NCI-H446 (cell line): ENCODE data around the gene GSTT2B.
"Not testable (repeated sequence)": the region's sequence is repeated elsewhere in the genome, so short reads cannot be mapped to it uniquely, and the experiment has no call there.

Source experiments
- DNase-seq, 2 experiments: peaks; one replicate each; lab custom pipeline; 2025; lab: John Stamatoyannopoulos, UW

The GSTT2B gene, protein sequence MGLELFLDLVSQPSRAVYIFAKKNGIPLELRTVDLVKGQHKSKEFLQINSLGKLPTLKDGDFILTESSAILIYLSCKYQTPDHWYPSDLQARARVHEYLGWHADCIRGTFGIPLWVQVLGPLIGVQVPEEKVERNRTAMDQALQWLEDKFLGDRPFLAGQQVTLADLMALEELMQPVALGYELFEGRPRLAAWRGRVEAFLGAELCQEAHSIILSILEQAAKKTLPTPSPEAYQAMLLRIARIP

DNA sequence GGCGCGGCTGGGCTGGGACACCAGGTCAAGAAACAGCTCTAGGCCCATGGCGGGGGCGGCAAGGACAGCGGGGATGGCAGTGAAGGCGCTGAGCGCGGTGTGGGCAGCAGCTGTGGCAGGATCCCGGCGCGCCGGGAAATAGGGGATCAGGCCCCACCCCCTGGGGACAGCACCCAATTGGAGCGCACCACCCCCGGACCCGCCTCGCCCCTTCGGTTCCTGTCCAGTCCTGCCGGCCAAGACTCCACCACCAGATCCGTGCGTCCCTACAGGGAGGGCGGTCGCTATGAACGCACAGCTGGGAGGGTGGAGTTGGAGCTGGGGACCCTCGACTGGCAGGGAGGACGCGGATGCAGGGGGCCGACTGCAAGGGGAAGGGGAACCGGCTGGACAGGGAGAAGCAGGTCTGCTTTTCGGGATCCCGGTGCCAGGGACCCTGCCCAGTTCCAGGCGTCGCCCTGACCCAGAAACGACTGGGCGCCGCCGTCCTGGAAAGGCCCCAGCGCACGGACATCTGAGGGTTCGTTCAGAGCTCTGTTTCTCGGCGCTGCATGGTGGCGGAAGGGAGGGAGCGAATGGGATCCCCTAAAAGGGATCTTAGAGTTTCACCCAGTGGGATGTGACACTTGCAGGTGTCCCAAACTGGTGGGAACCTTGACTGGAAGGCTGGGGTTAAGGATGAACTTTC, at the start of gene GSTT2B:
Gene GSTT2B, minus strand, starts transcription at position 112 of the 688 bp plus-strand sequence. Its CDS starts 64 bp downstream, at position 48.
- DNase-seq, result not testable (repeated sequence)

DNA sequence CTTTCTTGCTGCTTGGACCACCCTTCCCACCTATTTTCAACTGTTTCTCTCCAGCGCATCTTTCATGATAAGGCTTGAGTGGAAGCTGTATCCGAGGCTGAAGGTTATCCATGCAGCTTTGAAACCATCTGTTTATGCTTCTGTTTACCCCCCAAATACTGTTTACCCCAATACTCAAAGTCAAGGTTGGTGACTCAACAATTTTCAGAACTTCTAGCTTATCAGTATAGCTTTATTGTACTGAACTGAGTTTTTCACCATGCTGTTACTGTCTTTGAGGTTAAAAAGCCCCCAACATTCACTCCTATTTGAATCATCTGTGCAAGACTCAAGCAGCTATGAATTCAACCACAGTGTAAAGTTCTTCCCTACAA, 49.0 kb upstream of the GSTT2B start:
- no peak for DNase-seq

DNA sequence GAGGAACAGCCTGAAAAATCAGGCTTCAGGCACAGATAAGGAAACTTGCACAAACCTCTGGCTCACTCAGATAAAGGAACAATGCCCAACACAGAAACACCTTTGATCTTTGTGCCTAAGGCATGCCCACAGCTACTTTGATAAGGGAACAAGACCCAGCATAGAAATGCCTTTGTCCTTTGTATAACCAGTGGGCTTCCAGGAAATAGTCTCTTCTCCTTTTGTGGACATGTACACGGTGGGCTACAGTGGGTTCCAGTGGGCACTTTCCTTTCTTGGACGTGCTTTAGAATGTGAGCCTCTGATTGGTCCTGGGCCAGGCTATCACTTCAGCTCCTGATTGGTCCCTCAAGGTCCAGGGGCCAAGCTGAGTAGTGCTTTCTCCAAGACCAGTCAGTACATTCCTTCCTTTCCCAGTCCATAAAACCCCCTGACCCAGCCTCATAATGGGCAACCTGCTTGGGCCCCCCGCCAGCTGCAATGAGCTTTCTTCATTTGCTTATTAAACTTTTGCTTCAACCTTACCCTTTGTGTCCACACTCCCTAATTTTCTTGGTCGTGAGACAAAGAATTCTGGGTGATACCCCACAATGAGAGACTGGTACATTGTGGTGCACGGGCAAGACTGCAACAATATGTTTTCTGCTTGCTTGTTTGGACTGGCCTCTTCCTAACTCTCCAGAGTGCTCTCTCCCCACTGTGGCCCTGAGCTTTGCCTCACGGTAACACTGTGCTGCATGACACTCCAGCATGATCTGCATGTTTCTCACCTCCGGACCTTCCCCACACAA, 48.4 kb upstream of the GSTT2B start:
- no peak for DNase-seq

DNA sequence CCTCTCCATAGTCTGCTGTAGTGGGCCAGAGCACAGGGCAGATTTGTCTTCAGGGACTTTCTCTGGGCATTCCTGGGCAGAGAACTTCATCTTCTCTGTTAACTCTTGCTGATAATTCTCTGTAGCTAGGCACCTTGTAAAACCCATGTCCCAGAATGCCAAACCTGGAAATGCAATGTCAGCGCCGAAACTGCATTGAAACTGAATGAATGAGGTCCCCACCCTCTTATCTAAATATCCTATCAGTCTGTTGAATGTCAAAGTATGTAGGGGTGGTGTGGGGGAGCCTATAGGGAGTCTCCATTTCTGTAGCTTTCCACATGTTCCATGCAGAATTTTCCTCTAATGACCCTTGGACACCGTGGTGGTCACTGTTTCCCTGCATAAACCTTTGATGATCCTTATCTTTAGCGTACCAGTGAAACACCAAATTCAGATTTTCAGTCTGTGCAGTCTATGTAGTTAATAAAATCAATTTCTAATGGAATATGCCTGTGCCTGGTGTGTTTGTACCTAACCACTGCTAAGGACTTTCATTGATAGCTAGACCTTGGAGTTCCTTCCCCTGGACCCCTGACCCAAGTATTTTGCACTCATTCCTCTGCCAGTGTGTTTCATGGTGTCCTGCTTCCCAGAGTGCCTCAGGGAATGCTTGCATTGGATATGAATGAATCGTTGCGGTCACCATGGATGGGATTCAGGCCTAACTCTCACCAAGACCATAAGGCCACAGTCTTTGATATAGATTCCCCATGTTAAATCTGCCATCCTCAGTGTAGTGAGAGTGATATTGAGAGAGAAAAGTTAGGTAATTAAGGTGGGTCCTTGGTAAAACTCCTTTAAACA, 47.6 kb upstream of the GSTT2B start:
- DNase-seq, result no peak

DNA sequence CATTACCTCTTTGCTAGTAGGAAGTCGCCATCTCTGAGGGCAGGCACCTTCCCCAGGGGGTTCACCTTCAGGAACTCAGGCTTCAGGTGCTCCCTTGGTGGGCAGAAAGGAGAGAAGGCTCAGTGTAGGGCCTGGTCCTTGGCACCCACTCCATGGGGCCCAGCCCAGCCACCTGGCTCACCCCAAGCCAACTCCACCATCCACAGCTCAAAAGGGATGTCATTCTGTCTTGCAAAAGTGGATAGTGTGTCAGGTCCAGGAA, 47.0 kb upstream of the GSTT2B start:
- no peak for DNase-seq

DNA sequence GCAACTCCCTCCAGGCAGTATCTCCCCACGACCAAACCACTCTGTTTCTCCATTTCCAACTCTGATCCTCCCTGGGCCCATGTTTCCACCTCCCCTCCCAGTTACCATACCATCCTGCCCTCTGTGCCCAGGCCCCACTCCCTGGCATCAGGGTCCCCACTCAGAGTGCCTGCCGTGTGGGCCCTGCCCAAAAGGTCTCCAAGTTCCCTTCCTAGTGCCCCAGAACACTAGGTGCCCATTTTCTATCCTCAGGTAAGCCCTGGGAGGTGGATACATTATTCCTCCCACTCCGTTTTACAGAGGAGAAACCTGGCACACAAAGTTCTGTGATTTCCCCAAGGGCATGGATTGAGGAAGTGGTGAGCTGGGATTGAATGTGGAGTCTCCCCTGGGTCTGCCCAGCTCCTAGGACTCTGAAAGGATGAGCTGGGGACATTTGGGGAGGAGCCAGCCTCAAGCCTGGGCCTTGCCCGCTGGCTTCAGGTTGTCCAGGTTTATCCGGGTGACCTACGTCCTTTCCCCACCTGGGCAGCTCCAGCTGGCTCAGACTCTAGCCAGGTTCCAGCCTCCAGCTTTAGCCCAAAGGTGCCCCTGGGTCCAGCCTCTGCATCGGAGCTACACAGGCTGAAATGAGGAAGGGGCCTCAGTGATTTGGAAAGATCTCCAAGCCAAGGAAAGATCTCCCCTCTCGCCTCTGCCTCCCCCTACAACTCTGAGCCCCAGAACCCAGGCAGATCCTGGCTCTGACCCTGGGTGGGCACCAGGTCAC, 46.4 kb upstream of the GSTT2B start:
- DNase-seq, result no peak

DNA sequence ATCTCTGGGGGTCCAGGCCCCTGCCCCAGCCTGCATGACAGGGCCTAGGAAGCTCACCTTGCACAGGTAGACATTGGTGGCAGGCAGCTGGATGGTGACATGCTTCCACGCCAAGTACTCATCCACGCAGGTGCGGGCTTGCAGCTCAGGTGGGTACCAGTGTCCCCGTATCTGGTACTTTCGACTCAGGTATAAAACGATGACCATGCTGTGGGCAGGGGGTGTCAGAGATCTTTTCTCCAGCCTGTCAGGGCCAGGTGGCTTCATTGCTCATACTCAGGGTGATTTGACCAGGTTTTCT, 45.9 kb upstream of the GSTT2B start:
- DNase-seq, result no peak

DNA sequence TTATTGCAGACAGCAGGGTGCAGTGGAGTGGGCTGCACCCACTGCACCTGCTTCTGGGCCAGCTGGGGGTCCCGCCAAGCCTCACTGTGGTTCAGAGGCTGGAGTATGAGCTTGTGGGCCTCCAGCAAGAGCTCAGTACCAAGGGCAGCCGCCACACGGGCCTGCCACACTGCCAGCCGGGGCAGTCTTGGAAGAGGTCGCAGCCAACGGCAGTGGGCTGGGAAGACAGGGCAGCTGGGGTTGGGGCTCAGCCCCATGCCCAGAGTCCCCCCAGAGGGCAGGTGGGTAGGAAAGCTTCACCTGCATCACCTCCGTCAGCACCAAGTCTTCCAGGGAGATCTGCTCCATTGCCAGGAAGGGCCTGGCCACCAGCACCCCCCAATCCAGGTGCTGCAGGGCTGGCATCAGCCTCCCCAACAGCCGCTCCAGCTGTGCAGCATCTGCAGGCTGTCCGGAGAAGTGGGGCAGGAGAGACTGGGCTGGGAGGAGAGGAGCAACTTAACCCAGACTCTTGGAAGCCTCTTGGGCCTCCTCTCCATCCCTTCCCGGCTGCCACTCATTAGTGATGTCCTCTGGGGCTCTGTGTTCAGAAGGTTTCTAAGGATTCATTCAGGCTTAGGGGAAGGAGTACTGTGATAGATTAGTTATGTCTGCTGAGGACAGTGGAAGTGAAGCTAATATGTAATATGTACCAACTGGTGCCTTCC, 45.4 kb upstream of the GSTT2B start:
- DNase-seq, result no peak

DNA sequence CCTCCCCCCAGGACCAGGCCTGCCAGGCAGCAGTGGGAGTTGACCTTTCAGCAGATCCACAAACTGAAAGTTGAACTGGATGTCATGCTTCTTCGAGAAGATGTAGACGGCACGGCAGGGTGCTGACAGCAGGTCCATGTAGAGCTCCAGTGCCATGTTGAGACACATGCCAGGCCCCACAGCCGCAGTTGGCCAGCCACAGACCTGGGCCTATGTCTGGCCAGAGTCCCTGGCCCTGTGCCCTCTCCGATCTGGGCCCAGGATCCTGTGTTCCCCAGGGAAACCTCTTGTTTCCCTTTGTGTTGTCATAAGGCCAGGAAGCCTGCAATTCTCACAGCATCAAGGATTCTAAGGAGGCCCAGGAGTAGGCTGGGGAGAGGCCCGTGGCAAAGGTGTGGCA, 44.2 kb upstream of the GSTT2B start, which contains the start of gene GSTT4:
Gene GSTT4, minus strand, starts transcription at position 253 of the 400 bp plus-strand sequence. Its CDS starts 97 bp downstream, at position 156.
- DNase-seq, result peak; percentile 28 to 90

DNA sequence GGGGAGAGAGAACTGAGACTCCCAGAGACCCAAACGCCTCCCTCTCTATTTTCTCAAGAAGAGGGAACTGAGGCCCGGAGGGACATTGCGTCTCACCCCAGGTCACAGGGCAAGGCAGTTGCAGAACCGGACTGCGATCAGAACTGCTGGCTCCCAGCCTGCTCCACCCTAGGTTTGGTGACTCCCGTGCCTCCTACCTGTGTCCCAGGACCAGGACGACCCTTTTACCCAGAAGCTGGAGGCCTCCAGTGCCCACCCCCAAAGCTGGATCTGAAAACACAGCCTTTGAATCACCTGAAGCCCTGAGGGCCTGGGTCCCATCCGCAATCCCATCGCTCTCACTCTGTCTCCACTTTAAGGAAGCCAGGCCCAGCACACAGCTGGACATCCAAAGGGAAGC, 42.9 kb upstream of the GSTT2B start:
- no peak for DNase-seq

DNA sequence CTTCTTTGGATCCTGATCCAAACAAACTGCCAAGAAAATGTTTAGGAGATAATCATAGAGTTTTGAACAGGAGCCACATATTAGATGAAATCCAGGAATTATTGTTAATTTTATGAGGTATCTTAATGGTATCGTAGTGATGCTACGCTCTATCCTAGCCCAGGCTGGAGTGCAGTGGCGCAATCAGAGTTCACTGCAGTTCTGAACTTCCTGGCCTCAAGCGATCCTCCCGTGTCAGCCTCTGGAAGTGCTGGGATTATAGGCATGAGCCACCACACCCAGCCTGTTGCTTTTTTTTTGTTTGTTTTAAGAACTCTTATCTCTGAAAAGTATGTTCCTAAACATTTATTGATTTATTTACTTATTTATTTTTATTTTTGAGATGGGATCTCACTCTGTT, 41.9 kb upstream of the GSTT2B start:
- DNase-seq, result no peak

DNA sequence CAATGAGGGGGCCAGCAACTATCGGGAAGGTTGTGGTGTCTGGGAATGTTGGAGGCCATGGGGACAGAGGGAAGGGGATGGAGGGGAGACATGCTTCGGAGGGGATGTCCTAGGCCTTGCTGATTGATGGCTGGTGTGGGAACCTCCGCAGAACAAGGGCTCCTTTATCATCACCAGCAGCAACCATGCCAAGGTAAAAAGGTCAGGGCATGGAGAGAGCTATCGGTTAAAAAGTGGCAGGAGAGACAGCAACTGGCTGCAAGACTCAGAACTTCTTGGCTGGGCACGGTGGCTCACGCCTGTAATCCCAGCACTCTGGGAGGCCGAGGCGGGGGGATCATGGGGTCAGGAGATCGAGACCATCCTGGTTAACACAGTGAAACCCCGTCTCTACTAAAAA, 41.3 kb upstream of the GSTT2B start:
- DNase-seq, result no peak

DNA sequence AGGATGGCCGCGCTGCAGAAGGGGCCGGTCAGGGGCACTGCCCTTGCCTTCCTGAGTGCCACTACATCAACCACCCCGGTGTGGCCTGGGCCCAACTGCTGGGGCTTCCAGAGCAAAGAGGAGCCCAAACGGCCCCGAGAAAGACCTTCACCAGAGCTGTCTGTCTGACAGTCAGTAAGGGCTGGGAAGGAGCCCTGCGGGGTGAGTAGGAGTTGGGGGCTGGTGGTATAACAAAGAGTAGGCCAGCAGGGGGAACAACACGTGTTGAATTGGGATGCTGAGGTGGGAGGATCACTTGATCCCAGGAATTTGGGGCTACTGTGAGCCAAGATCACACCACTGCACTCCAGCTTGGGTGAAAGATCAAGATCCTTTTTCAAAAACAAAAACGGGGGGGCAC, 40.3 kb upstream of the GSTT2B start:
- DNase-seq, result no peak

DNA sequence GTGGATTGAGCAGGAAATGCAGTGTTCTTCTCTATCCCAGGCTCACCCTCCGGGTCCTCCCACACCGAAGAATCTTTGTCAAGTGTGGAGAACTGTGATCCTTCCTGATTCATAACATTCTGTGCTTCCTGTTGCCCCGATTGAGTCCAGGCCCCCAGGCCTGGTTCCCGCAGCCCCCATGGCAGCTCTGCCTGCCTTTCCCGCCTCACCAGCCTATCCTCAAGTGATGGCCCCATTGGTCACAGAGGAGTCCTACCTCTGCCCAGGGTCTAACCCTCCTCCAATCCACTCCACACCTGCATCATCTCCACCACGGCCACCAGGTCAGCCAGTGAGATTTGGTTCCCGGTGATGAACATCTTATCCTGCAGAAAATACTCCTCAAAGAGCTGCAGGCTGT, 38.8 kb upstream of the GSTT2B start:
- not testable (repeated sequence) for DNase-seq

DNA sequence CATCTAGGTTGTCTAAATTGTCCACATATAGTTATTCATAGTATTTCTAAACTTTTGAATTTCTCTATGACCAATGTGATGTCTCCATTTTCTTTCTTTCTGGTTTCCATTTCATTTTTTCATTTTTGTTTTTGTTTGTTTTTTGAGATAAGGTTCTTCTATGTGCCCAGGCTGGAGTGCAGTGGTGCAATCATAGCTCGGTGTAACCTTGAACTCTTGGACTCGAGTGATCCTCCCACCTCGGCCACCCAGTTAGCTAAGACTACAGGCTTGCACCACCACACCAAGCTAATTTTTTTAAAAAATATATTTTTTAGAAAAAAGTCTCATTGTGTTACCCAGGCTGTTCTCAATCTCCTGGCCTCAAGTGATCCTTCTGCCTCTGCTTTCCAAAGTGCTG, 36.1 kb upstream of the GSTT2B start:
- no peak for DNase-seq

DNA sequence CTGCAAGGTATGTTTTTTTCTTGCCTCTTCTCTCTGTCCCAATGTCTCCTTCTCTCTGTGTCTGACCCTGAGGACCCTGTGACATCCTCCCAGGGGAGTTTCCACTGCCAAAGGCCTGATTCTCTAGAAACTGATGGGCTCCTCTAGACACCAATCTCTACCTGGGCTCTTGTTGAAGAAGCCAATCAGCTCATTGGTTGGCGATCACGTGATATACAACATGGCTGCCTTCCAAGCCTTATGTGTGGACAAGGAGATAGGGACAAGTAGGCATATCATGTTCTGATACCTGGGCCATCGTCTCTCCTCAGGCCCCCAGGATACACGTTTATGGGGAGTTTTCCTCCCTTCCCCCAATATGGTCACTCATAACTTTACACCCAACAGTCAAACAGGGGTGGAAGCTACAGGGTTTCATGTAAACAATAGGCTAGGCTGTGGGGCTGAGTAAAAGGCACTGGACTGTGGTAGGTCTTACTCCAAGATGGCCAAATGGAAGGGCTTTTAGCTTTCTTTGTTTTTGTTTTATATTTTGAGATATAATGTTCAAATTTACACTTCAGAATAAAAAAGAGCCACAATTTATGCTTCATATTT, 32.7 kb upstream of the GSTT2B start:
- DNase-seq, result not testable (repeated sequence)

DNA sequence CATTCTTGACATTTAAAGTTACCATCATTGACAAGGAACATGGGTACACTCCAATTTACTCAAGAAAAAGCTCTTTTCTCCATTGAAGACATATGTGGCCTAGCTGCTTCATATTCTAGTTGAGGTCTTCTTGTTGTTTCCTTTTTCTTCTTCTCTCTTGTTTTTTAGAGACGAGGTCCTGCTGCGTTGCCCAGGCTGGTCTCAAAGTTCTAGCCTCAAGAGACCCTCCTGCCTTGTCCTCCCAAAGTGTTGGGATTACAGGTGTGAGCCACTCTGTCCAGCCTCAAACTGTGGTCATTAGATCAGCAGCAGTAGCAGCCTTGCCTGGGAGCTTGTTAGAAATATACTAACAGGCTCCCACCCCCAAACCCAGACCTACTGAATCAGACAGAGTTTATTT, 32.1 kb upstream of the GSTT2B start:
- DNase-seq, result not testable (repeated sequence)

DNA sequence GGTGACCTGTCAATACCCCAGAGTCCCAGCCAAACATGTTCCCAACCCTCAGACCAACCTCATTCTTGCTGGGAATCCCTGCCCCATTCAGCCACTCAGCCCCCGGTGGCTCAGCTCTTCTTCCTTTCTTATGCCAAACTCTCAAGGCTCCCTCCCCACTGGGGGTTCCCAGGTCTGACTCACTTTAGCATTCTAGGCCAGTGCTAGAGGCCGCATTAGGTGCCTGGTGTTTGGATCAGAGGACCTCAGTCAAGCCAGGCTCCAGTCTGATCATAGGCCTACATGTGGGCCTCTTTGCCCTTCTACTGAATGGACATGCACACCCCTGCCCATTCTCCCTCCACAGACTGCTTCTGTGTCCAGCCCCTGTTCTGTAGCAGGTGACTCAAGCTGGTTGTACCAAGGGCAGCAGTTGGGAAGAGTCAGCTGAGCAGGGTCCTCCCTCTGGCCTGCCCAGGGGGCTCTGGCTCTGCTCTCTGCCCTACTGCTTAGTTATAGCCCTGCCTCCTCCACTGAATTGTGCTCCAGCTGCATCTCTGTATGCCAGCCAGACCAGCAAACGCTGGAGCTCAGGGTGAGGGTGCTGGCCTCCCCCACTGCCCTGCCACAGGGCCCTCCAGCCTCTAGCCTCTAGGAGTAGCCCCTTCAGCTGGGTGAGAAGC, 28.7 kb upstream of the GSTT2B start:
- DNase-seq, result not testable (repeated sequence)

DNA sequence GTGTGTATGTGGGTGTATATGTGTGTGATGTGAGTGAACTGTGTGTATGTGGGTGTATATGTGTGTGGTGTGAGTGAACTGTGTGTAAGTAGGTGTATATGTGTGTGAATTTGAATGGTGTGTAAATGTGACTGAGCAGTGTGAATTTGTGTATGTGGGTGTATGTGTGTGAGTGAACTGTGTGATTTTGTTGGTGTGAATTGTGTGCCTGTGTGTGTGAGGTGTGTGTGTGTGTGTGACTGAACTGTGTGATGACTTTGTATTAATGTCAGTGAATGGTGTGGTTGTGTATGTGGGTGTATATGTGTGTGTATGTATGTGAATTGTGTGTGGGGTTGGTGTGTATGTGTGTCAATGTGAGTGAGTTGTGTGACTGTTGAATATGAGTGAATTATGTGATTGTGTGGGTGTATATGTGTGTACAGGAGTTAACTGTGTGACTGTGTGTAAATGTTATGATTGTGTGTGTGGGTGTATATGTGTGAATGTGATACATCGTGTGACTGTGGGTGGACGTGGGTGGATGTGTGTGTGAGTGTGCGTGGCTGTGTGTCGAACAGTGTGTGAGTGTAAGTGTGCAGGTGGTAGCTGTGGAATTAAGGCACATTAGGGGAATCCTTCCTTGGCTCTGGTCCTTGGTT, 25.7 kb upstream of the GSTT2B start:
- not testable (repeated sequence) for DNase-seq

DNA sequence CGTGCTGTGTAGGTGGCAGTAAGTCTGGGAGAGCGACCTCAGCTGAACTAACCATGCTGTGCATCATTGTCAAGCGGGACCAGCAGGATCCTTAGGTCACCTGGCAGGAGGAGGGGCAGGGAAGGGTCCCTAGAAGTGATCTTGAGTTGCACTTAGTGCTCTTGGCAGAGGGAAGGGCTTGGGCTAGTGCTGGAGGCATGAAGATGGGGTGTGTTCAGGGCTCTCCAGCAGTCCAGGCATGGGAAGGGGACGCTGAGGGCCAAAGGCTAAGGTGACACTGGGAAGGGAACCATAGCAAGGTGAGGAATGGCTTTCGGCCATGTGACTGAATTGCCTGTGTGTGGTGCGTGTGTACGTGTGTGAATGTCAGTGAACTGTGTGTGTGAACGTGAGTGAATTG, 25.1 kb upstream of the GSTT2B start:
- not testable (repeated sequence) for DNase-seq
